HepG2 (cell line): ENCODE measurements around the gene HECA. TPM values are rescaled to one million over a fixed set of nuclear protein-coding genes. Genes with fewer than 3 reads are reported as not detected.

Experiments used
- CHD4 ChIP-seq: fragments of 200-600 bp; sonication (generic); IDR thresholded peaks from 2 replicates; pipeline ENCODE4 v1.7.0; 2017; ENCODE audit warnings: mild to moderate bottlenecking, low read length, borderline replicate concordance
- DNMT1 ChIP-seq: sonication (generic); formaldehyde crosslinking; IDR thresholded peaks from 2 replicates; pipeline ENCODE4 v1.5.1; 2020; ENCODE audit warnings: mild to moderate bottlenecking, missing genetic modification reagents
- FLYWCH1 ChIP-seq: sonication (generic); formaldehyde crosslinking; IDR thresholded peaks from 2 replicates; pipeline ENCODE4 v1.8.1; 2023; ENCODE audit warnings: mild to moderate bottlenecking, missing genetic modification reagents
- GMEB1 ChIP-seq: sonication (generic); formaldehyde crosslinking; IDR thresholded peaks from 2 replicates; pipeline ENCODE4 v1.5.1; 2020; ENCODE audit warnings: missing genetic modification reagents, mild to moderate bottlenecking, borderline replicate concordance
- HDAC2 ChIP-seq: sonication (generic); formaldehyde crosslinking; IDR thresholded peaks from 2 replicates; pipeline ENCODE4 v1.4.0; 2020; ENCODE audit warnings: missing genetic modification reagents
- HHEX ChIP-seq: IDR thresholded peaks from 2 replicates; pipeline ENCODE4 v1.6.1; 2016; ENCODE audit warnings: control low read depth
- KLF6 ChIP-seq: IDR thresholded peaks from 2 replicates; pipeline ENCODE4 v1.8.0; 2016; ENCODE audit warnings: missing biosample characterization, missing genetic modification reagents
- MEIS1 ChIP-seq: sonication (generic); formaldehyde crosslinking; IDR thresholded peaks from 2 replicates; pipeline ENCODE4 v1.9.0; 2021; ENCODE audit warnings: mild to moderate bottlenecking, missing genetic modification reagents, moderate library complexity, borderline replicate concordance
- NFKB2 ChIP-seq: sonication (generic); formaldehyde crosslinking; IDR thresholded peaks from 2 replicates; pipeline ENCODE4 v1.4.0; 2020; ENCODE audit warnings: missing genetic modification reagents, borderline replicate concordance
- PLSCR1 ChIP-seq: sonication (generic); formaldehyde crosslinking; IDR thresholded peaks from 2 replicates; pipeline ENCODE4 v1.5.0; 2020; ENCODE audit warnings: missing genetic modification reagents, mild to moderate bottlenecking, borderline replicate concordance
- RBFOX2 ChIP-seq: fragments of 200-400 bp; formaldehyde crosslinking; IDR thresholded peaks from 2 replicates; pipeline ENCODE4 v1.6.1; 2017; ENCODE audit warnings: low read depth, mild to moderate bottlenecking, low read length
- RBM22 ChIP-seq: fragments of 200-400 bp; formaldehyde crosslinking; optimal IDR thresholded peaks from 2 replicates; pipeline ENCODE3; 2017; ENCODE audit warnings: mild to moderate bottlenecking, low read length, moderate library complexity
- RERE ChIP-seq: IDR thresholded peaks from 2 replicates; pipeline ENCODE4 v1.6.1; 2016; ENCODE audit warnings: low read depth, missing genetic modification reagents, missing compliant biosample characterization
- SIN3A ChIP-seq: IDR thresholded peaks from 2 replicates; pipeline ENCODE4 v1.6.1; 2011; ENCODE audit warnings: low read depth, mild to moderate bottlenecking, control low read depth, low read length, borderline replicate concordance
- SSRP1 ChIP-seq: IDR thresholded peaks from 2 replicates; pipeline ENCODE4 v1.6.1; 2016; ENCODE audit warnings: control low read depth
- TEF ChIP-seq: sonication (generic); formaldehyde crosslinking; IDR thresholded peaks from 2 replicates; pipeline ENCODE4 v1.5.0; 2020; ENCODE audit warnings: missing genetic modification reagents
- ZMYM3 ChIP-seq: sonication (generic); formaldehyde crosslinking; IDR thresholded peaks from 2 replicates; pipeline ENCODE4 v1.5.1; 2020; ENCODE audit warnings: mild to moderate bottlenecking, missing genetic modification reagents
- ZNF605 ChIP-seq: sonication (generic); formaldehyde crosslinking; IDR thresholded peaks from 2 replicates; pipeline ENCODE4 v1.8.0; 2022; ENCODE audit warnings: mild to moderate bottlenecking, missing genetic modification reagents
- ZNF674 ChIP-seq: sonication (generic); formaldehyde crosslinking; IDR thresholded peaks from 2 replicates; pipeline ENCODE4 v1.5.0; 2020; ENCODE audit warnings: low read depth, mild to moderate bottlenecking, missing genetic modification reagents
- ZNF770 ChIP-seq: sonication (generic); formaldehyde crosslinking; IDR thresholded peaks from 2 replicates; pipeline ENCODE4 v1.5.0; 2020; ENCODE audit warnings: mild to moderate bottlenecking, missing genetic modification reagents
- ZNF772 ChIP-seq: sonication (generic); formaldehyde crosslinking; IDR thresholded peaks from 2 replicates; pipeline ENCODE4 v1.5.0; 2020; ENCODE audit warnings: mild to moderate bottlenecking, missing genetic modification reagents
- polyA plus RNA-seq, 8 experiments: library from polyadenylated mRNA; depleted of rRNA in 3 of 8; stranded (reverse) in 7 of 8; unstranded in 1 of 8; fragments of >200 nt; fragmentation: Illumina TruSeq in 4 of 8; extraction: Trizol in 4 of 8; gene quantifications; 2 replicates each; pipeline versions ENCODE4 v1.2.1 to v1.2.3, GENCODE V29; 2011 to 2016; ENCODE audit warnings: low read depth in 4 of 8, missing spikeins in 1 of 8, mixed read lengths in 1 of 8; ENCODE audit not compliant: insufficient read depth in 1 of 8
- total RNA-seq, 5 experiments: library from RNA; depleted of rRNA; stranded (reverse); fragments of >200 nt; fragmentation: Illumina TruSeq; extraction: Trizol; gene quantifications; 2 replicates each; pipeline ENCODE4 v1.2.3, GENCODE V29; 2016; ENCODE audit warnings: low read depth in 1 of 5

The HECA gene
- total and polyA plus RNA-seq, 2 of the 13 experiments (the other 11 are each of a cell fraction or from before 2014, with no cell fraction given): 0.18 to 0.49 TPM

GRCh38 chr6:139219271-139219729 lies 84.4 kb downstream of the HECA start (continued):
- TF ChIP-seq SSRP1 (CRISPR knock-in tag) (no peak), PLSCR1 (CRISPR knock-in tag) (no peak), GMEB1 (CRISPR knock-in tag) (no peak), HDAC2 (CRISPR knock-in tag) (0 out of 2 replicates have a peak, but pooled peaks have one; percentile 47), ZNF770 (CRISPR knock-in tag) (no peak), RERE (CRISPR knock-in tag) (no peak), RBM22 (no peak), KLF6 (CRISPR knock-in tag) (no peak), CHD4 (no peak), ZMYM3 (CRISPR knock-in tag) (no peak), HHEX (no peak), SIN3A (no peak), TEF (CRISPR knock-in tag) (no peak), ZNF674 (CRISPR knock-in tag) (no peak), MEIS1 (CRISPR knock-in tag) (peak; percentile 50; the same call in 1 of the 2 replicates), RBFOX2 (no peak), FLYWCH1 (CRISPR knock-in tag) (no peak), DNMT1 (CRISPR knock-in tag) (no peak), NFKB2 (CRISPR knock-in tag) (no peak), ZNF605 (CRISPR knock-in tag) (0 out of 2 replicates have a peak, but pooled peaks have one; percentile 37), ZNF772 (CRISPR knock-in tag) (no peak)
